ENCODE measurements around the gene SORCS2.

- TF ChIP-seq CTCF (conservative IDR thresholded peaks at IDR 0.05; ENCODE audit: low read depth, low read length) (no peak), EZH2phosphoT487 (IDR thresholded peaks at IDR 0.05; ENCODE audit: borderline replicate concordance, low read length) (no peak)
These were observed 175.5 kb downstream of the SORCS2 start for GRCh38 chr4:7367864-7368277.

All from PC-3 (cell line).